Measurements from ENCODE around the gene SH3RF2.

The SH3RF2 gene

GRCh38 chr5:145958436-145958835 lies 22.1 kb downstream of the SH3RF2 start (continued):
- no peak for TF ChIP-seq ZNF513 (tag by site-specific recombination; IDR thresholded peaks at IDR 0.05)
- no peak for TF ChIP-seq ZNF624 (tag by site-specific recombination; IDR thresholded peaks at IDR 0.05)
- TF ChIP-seq ZNF473 (tag by site-specific recombination; IDR thresholded peaks at IDR 0.05): no peak
- no peak for TF ChIP-seq GLI2 (tag by site-specific recombination; IDR thresholded peaks at IDR 0.05; ENCODE audit: borderline replicate concordance, low read depth)
- TF ChIP-seq FEZF1 (tag by site-specific recombination; IDR thresholded peaks at IDR 0.05): peak; percentile 49; the same call in 1 of the 2 replicates
- TF ChIP-seq ZNF324 (tag by site-specific recombination; IDR thresholded peaks at IDR 0.05): no peak
- no peak for TF ChIP-seq ZNF658 (tag by site-specific recombination; IDR thresholded peaks at IDR 0.05)
- TF ChIP-seq ZNF362 (tag by site-specific recombination; IDR thresholded peaks at IDR 0.05): no peak
- TF ChIP-seq KLF8 (tag by site-specific recombination; IDR thresholded peaks at IDR 0.05): no peak
- TF ChIP-seq ZNF777 (tag by site-specific recombination; IDR thresholded peaks at IDR 0.05; ENCODE audit: borderline replicate concordance): no peak
- no peak for TF ChIP-seq ZNF394 (tag by site-specific recombination; IDR thresholded peaks at IDR 0.05; ENCODE audit: borderline replicate concordance)
- no peak for TF ChIP-seq ZNF585B (tag by site-specific recombination; IDR thresholded peaks at IDR 0.05)
- no peak for TF ChIP-seq ZNF548 (tag by site-specific recombination; IDR thresholded peaks at IDR 0.05)
- TF ChIP-seq REST (tag by site-specific recombination; IDR thresholded peaks at IDR 0.05): no peak
- TF ChIP-seq ZNF121 (tag by site-specific recombination; IDR thresholded peaks at IDR 0.05): no peak
- TF ChIP-seq PRDM10 (tag by site-specific recombination; IDR thresholded peaks at IDR 0.05): peak; percentile 63; the same call in 1 of the 2 replicates
- no peak for TF ChIP-seq ZBTB6 (tag by site-specific recombination; IDR thresholded peaks at IDR 0.05)
- no peak for TF ChIP-seq ZNF704 (tag by site-specific recombination; IDR thresholded peaks at IDR 0.05)
- TF ChIP-seq BCL11B (tag by site-specific recombination; IDR thresholded peaks at IDR 0.05; ENCODE audit: low read depth): no peak
- TF ChIP-seq RBAK (tag by site-specific recombination; IDR thresholded peaks at IDR 0.05): no peak
- no peak for TF ChIP-seq ZSCAN16 (tag by site-specific recombination; IDR thresholded peaks at IDR 0.05)
- TF ChIP-seq OSR2 (tag by site-specific recombination; IDR thresholded peaks at IDR 0.05): no peak
- TF ChIP-seq ZSCAN30 (tag by site-specific recombination; IDR thresholded peaks at IDR 0.05): 0 out of 2 replicates have a peak, but pooled peaks have one; percentile 27
- no peak for TF ChIP-seq ZBTB11 (tag by site-specific recombination; conservative IDR thresholded peaks at IDR 0.05; ENCODE audit: low read depth)

Data from HEK293 (cell line).